Left renal cortex interstitium (tissue), 4 donors: ENCODE results near the gene CSNK1G2. TPM values are rescaled to one million over a fixed set of nuclear protein-coding genes. Genes with fewer than 3 reads are reported as not detected.

ENCODE experiments used
- DNase-seq, 4 donors: peaks; one replicate each; pipeline ENCODE4 v3.0.0-alpha.2; 2013; ENCODE audit warnings: low read depth in 4 of 4, low spot score in 2 of 4, missing footprints in 1 of 4
- polyA plus RNA-seq, 4 donors: library from polyadenylated mRNA; unstranded; fragments of 120-200 nt; gene quantifications; one replicate each; pipeline ENCODE4 v1.2.1, GENCODE V29; 2013; ENCODE audit not compliant: insufficient read length in 4 of 4

CSNK1G2 gene
- polyA plus RNA-seq, 4 donors: 44.8 to 82.8 (median 68.9) TPM

DNA sequence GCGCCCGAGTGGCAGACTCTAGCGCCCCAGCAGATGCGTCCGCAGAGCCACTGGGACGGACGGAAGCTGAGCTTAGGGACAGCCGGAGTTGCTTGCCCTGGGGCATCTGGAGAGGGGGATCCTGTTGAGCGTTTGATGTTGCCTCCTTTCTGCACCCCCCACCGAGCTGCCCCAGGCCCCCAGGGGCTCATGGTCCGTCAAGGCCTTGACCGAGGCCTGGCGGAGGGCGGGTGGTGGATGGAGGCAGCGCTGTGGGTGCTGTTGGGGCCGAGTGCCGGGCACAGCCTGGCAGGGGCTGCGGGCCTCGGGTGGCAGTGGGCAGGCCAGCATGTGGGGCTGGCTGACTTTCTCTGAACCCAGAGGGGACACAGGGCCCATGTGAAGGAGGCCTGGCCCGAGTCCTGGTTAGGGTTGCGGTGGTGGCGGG, 2.7 kb downstream of the CSNK1G2 start:
- DNase-seq: no peak

DNA sequence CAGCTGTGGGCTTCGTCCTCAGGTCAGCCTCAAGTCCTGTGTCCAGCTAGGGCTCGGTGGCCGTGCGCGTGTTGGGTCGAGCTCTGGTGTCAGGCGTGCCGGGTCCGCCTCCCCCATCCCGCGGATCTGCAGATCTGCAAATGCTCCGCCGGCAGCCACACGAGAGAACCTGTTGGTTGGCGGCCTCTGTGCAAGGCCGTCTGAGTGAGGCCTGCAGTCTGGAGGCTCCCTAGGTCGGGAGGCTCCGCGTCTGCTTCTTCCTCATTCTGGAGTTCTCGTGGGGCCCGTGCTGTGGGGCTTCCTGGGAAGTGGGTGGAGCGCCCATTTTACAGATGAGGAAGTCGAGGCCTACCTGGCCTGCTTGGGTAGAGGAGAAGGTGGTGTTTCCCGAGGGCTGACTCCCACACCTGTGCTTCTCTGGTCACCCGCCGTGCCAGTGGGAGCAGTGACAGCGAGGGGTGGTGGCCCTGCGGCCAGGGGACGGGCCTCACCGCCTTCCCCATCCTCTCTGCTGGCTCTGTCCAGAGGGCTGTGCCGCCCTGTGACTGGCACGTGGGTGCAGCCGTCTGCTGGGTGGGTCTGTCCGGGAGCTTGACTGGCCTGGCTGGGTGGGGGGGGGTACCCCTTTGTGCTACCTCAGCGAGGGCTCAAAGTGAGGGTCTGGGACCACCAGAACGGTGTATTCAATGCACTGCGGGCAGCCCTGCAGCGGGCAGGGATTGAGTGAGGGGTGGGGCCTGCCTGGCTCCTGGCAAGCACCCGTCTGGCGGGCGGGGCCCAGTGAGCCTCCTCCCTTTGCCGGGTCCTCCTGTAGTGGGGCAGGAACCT, 3.3 kb downstream of the CSNK1G2 start:
- no peak for DNase-seq

DNA sequence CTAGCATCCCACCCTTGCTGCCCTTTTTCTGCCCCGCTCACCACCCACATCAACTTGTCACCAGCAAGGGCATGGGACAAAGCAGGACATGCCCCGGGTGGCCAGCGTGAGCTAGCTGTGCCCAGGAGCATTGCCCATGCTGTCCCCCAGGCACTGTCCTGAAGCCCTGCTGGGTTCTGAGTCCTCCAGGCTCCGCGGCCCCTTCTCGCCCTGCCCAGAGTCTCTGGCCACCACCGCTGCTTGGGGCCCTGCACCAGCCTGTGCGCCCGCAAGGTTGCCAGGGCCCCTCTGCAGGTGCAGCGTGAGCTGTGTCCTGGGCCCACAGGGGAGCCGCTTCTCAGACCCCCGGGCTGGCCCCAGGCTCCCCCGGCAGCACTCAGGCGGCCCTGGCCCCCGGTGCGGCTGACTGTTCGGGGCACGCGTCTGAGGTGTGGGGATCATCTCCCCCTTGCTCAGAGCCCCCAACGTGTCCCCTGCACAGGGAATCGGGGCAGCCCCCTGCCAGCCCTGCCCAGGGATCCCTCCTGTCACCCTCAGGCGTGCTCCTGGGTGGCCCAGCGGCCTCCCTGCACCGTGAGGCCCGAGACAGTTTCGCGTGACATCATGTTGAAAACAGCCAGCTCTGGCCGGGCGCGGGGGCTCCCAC, 4.1 kb downstream of the CSNK1G2 start:
- DNase-seq: no peak

DNA sequence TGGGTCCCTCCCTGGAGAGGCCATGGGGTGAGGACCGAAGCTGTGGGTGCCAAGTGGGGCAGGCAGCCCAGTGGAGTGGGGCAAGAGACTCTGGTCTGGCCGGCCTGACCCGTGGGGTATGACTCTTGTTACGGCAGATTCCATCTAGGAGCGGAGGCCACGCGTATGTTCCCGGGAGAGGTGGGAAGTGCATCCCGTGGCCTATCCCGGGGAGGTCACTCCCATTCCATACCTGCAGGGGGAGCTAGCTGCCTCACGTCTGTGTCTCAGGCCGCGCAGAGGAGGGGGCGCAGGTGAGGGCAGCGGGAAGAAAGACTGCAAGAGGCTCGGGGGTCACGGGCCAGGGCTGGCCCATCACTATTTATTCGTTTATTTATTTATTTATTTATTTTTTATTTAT, 4.9 kb downstream of the CSNK1G2 start:
- DNase-seq: no peak

DNA sequence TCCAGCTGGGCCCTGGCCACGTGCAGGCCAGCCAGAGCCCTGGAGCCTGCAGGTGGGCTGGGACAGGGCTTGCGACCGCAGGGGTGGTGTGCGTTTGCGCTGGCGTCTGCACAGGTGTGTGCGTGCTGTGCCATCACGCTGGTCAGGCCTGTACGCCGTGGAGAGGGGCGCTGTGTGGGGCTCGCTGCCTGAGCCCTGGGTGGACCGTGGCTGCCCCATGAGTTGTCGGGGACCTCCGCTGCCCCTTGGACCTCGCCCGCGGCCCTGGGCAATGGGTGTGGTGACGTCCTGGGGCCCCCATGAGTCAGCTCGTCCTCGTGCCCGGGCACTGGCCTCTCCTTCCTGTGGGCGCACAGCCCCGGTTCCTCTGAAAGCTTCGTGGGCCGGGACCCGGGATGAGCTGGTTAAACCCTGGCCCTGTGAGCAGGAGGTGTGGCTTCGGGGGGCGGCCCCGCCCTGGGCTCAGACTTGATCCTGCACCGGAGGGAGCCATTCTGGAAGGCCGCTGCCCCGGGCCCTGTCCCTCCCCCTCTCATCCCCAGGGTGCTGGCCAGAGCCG, 6.8 kb downstream of the CSNK1G2 start:
- DNase-seq: no peak

DNA sequence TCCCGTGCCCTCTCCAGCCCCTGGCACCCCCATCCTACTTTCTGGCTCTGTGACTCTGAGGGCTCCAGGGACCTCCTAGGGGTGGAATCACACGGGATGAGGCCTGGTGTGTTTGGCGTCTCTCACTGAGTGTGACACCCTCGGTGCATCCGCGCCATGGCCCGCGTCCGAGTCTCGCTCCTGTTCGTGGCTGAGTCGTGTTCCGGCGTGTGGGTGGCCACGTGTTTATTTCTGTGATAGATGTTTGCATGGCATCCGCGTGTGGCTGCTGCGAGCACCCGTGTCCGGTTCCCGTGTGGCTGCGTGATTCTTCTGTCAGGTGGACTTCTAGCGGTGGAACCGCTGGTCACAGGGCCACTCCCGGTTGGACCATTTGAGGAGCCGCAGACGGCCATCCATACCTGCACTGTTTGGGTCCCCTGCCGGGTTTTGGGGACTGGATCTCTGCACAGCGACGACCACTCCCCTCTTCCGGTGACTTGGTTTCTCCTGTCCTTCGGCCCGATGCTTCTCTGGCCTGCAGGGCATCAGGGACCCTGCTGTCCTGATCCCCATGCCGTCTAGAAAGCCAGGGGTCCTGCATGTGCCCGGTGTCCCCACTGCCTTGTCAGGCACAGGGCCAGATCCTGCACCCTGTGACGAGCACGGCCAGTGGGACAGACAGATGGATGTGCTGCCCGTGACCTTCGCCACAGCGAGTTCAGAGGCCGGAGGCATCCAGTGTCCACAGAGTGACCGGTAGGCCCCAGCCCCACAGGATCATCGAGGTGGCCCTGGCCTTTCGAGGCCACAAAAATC, 8.5 kb downstream of the CSNK1G2 start:
- DNase-seq: no peak

DNA sequence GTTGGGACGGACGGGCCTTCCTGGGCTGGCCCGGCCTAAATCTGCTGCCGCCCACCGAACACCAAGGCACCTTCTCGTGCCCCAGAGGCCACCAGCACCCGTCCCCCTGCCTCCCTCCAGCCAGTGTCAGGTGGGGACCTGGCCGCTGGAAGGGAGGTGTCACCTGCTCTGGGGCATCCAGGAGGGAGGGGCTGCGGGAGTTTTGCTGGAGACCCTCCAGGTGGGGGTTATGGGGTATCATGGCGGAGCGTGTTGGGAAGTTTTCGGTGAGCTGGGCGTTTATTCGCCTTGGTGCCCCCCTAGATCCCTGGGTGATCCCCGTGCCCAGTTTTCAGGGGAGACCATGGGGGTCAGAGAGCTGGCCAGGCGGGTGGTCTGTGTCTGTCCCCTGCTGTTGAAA, 9.7 kb downstream of the CSNK1G2 start:
- DNase-seq: no peak

DNA sequence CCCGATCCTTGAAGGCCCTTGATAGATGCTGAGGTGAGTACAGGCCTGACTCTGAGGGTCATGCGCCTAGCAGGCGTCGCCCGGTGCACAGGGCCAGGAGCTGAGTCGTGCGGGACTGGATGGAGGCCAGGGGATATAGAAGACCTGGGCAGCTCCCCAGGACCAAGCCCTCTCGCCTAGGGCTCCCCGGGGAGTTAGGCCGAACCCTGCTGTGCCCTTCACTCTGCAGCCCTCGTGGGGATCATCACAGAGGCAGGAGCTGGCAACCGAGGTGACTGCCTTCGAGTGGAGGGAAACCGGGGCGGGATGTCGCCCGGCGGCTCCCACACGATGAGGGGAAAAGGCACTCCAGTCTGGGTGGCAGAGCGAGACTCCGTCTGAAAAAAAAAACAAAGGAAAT, 11.7 kb downstream of the CSNK1G2 start:
- DNase-seq: no peak

DNA sequence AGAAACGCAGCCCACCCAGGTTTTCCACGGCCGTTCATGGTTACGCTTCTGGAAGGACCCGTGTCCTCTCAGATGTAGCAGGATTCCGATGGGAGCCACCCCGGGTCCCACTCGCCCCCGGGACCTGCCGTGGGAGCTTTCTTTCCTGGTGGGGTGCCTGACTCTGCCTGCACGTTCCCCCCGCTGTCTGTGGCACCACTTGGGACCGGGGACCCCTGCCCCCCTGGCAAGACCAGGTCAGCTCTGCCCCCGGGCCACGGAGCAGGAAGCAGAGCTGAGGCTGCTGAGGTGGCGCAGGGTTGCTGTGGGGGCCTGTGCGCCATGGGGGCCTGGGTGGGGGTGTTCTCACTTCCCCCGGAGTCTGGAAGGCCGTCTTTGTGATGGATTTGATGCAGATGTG, 12.1 kb downstream of the CSNK1G2 start:
- no peak for DNase-seq

DNA sequence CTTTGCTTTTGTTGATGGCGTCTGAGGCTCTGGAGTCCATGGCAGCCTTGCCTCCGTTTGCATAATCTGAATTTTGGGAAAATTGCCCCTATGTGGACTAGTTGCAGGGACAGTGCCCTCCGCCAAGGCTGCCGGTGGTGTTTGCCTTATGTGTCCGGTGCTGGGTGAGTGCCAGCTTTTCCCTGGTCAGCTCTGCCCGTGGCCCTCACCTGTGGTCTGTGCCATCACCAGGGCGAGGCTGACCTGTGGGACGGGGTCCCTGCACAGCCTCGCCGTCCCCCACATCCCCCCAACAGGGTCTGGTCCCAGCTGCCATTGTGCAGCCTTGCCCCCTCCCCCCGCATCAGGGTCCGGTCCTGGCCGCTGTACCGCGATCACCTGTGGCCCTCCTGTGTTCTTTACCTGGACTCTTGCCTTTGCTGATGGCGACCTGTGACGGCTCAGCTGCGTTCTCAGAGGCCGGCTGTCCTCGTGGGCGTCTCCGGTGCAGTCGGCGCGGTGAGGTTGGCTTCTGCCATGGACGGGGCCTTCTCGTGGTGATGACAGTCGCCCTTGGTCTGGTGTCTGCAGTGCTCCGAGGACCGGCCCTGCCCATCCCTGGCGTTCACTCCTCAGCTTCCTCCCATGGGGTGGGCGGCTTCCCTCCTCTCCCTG, 12.6 kb downstream of the CSNK1G2 start:
- DNase-seq: no peak

DNA sequence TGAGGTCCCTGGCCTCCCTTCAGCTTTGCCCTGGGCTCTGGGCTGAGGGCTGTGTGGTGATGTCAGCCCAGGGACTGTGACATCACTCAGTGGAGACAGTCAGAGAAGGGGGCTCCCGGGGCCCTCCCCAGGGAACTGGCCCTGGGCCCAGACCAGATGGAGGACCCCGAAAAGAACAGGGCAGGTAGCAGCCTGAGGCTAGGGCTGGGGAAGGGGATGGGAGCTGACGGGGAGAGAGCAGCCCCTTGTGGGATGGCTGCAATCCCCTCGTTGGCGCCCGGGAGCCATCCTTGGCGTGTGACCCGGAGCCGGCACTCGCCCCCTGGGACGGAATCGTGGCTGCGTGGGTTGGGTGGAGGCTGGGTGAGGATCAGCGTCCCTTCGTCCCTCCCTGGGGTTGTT, 13.6 kb downstream of the CSNK1G2 start:
- no peak for DNase-seq

DNA sequence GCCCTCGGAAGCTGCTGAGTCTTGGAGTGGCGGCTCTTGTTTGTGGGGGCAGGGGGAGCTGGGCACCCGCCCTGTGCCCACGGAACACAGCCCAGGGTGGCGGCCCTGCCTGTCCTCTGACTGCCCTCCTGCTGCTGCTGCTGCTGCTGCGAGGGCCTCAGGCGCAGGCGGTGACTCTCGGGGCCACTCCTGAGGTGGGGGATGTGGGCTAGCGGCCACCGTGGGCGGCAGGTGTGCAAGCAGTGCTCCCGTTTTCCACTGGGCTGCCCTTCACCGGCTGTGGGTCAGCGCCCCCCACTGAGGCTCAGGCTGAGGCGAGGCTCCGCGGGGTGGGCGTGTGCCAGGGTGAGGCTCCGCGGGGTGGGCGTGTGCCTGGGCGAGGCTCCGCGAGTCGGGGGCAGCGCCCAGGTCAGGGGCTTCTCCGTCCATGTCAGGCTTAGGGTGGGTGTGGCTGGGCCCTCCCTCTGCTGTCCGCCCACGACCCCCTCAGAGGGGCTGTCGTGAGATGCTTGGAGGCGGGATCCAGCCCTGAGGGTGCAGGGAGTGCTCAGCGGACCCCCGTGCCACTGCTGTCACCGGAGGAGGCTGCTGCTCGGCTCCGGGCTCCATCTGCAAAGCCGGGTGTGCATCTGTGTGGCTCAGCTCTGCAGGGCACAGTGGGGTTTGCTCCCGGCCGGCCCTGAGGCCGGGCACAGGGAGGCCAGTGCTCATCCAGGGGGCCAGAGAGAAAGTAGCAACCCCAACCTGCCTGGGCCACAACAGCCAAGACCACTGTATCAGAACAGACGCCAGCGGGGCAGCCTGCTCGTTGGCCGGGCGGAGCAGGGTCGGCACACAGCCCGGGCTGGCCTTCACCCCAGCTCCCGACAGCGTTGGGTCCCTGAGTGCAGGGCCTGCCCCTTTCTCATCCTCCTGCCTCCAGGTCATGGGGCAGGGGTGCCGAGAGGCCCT, 14.5 kb downstream of the CSNK1G2 start:
- DNase-seq: no peak

DNA sequence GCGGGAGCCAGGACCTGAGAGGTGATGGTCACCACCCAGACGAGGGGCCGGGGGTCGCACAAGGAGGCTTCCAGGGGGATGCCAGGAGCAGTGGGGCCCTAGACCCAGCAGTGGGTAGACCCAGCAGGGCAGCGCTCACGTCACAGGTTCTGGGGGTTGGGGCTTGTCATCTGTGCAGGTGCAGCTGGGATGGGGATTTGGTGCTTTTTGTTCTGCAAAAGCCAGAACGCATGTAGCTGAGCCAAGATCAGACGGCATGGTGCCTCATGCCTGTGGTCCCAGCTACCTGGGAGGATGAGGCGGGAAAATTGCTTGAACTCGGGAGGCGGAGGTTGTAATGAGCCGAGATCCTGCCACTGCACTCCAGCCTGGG, 15.1 kb downstream of the CSNK1G2 start:
- DNase-seq: no peak

DNA sequence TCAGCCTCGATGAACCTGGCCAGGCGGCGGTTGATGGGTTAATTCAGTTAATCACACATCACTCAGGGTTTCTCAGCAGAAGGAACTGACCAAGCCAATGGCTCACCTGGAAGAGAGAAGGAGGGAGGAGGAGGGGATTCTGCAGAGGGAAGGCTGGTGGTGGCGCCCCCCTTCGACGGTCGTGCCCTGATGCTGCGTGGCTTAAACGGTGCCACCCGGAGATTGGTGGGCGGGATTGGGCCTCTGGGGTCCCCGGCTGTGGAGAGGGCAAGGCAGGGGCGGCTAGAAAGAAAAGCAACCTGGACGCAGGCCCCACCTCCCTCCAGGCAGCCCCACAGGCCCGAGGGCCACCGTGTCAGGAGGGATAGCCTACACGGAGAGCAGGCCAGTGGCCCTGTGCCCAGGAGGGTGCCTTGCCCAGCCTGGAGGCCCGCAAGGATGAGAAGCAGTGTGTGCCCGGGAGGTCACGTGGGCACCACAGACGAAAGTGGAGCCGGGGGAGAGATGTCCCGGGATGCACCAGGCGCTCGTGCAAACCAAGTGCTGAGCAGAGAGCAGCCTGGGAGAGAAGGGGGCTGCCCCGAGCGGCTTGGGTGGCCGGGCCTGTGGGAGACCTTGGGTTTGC, 16.0 kb downstream of the CSNK1G2 start:
- DNase-seq: no peak

DNA sequence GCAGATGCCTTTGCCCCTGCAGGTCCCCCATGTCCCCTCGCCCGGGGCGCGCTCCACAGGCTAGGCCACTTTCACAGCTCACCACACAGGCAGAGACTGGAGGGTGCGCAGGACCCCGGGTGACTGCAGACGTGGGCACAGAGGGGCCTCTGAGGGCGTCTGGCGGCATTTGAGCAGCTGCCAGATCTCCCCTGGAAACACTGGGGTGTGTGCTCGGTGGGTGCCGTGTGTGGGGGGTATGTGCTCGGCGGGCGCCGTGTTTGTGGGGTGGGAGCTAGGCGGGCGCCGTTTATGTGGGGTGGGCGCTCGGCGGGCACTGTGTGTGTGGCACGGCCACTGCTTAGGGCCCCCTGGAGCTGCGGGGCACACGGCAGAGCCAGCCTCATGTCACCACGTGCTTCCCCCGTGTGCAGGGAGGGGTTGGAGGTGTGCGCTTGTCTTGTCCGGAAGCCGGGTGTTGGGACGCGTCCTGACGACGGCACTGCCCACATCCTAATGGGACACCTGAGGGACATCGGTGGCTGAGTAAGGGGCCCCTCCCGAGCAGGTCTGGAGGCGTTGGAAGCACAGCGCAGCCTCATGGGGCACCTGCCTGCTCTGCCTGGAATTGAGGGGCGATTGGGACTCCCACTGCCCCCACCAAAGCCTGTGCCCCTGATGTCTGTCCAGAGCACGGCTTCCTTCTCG, 16.7 kb downstream of the CSNK1G2 start:
- DNase-seq: no peak

DNA sequence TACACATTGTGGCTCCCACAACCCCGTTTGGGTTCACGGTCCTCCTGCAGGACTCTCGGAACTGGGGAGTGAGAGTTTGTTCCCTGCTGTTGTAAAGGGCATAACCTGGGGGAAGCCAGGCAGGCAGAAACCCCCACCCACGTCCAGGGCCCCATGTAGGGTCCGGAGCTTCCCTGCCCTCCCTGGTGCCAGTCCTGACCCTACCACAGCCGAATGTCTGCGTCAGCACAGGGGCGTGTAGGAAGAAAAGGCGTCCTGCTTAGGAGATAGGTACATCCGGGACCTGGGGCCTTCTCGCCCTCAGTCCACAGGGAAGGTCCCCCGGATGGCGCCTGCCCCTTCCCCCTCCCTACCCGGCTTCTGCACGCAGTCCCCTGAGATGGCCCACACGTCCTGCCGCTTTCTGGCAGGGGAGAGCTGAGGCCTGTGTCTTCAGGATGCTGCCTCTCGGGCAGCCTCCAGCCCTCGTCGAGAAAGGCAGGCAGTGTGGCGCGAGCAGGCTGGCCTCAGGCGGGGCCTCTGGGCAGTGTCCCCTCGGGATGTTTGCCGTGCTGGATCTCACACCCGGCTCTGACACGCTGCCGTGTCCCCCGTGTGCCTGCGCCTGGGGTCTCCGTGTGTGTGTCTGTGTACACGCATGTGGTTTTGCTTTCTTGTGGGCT, 19.1 kb downstream of the CSNK1G2 start:
- DNase-seq: no peak

DNA sequence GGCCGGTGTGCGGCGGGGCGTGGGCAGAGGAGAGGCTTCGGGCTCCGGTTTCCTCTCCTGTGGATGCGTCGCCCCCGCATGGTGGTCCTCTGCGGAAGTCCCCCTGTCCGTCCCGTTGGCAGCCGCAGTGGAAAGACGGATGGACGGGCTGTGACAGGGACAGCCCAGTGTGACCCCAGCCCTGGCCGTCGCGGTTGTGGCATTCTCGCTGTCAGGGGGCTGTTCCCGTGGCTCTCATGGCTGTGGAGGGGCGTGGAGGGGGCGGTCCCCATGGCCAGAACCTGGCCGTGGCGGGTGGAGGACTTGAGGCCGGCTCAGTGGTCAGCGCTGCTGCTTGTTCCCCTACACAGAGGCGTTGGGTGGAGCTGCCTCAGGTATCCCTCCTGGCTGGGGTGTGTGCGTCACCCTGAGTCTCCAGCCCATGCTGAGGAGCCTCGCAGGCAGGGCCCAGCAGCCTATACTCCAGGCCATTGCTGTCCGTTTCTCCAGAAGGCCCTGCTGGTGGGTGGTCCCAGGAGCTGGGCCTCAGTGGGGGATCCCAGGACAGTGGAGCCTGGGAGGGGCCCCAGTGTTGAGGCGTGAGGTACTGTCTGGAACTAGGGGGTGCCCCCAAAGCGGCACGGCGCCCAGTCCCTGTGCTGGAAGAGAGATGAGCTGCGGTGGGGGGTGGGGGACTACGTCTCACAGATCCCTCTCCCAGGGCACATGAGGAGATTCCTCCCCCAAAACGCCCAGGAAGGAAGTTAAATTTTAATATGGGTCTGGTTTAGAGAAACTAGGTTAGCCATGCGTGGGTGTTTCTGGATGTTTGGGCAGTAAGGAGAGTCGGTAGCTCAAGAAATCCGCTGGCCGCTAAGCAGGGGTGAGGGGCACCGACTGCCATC, 20.3 kb downstream of the CSNK1G2 start:
- DNase-seq: peak in 1 of 4 donors; percentile 24
